22Rv1 (cell line): ENCODE measurements around the gene SIGLEC10.

ENCODE experiments used
- CTCF ChIP-seq: fragments of 450-650 bp; IDR thresholded peaks from 2 replicates; pipeline ENCODE4 v1.5.1; 2017; ENCODE audit warnings: mild to moderate bottlenecking
- ZFX ChIP-seq: fragments of 450-650 bp; IDR thresholded peaks from 2 replicates; pipeline ENCODE4 v1.6.1; 2017; ENCODE audit warnings: antibody characterized with exemption, borderline replicate concordance

- TF ChIP-seq CTCF = no peak
- no peak for TF ChIP-seq ZFX
Measured at GRCh38 chr19:51460164-51460992, 42.9 kb upstream of the SIGLEC10 start.
